HepG2 (cell line): Measurements from ENCODE around the gene RASGRP4. TPM values are rescaled to one million over a fixed set of nuclear protein-coding genes. Genes with fewer than 3 reads are reported as not detected.

Experiments
- ATAC-seq: fragments of 200-7000 bp; cut with Tn5 transposase; 3 replicates; pipeline ENCODE4 v1.9.1; 2020; ENCODE audit warnings: mild to moderate bottlenecking, moderate library complexity
- BruUV-seq: library from RNA; stranded (reverse); fragments of 400-500 nt; replicated peaks from 2 replicates; lab custom pipeline; 2021; lab: Mats Ljungman, UMichigan
- CTCF ChIA-PET: fragments of 300-600 bp; formaldehyde crosslinking; extraction: SDS; loops from one replicate; lab custom pipeline; 2021; ENCODE audit warnings: low total read pairs, inconsistent platforms, low intra/inter-chr PET ratio; lab: Yijun Ruan, JAX
- POLR2A ChIA-PET: fragments of 350-600 bp; sonication (Branson Sonifier 250); formaldehyde crosslinking; loops from one replicate; lab custom pipeline; 2020; ENCODE audit warnings: antibody characterized with exemption, inconsistent platforms; lab: Yijun Ruan, JAX
- DNase-seq: peaks from one replicate; pipeline ENCODE4 v3.0.0-alpha.2; 2015; ENCODE audit warnings: low spot score
- FAIRE-seq: peaks from 3 replicates; lab custom pipeline; 2011; peaks lifted over from hg19 to GRCh38; lab: Jason Lieb, UNC
- H2AFZ ChIP-seq: one replicate; pipeline ENCODE4 v1.6.1; 2011; ENCODE audit warnings: low read length, inconsistent platforms
- H3K27ac ChIP-seq: fragments of 300-600 bp; 3 replicates; pipeline ENCODE4 v1.8.0; 2011; ENCODE audit warnings: mixed run types, mild to moderate bottlenecking, mixed read lengths, low read length, inconsistent platforms; ENCODE audit not compliant: insufficient read depth; ENCODE audit errors: extremely low read length
- H3K27me3 ChIP-seq, 2 experiments: fragments of 200-600 bp in 1 of 2; 2 replicates in 1 of 2; 3 replicates in 1 of 2; pipeline versions ENCODE4 v1.6.0 to v1.8.0; 2011; ENCODE audit warnings: low read length in 2 of 2, mild to moderate bottlenecking in 2 of 2, moderate library complexity in 2 of 2, inconsistent platforms in 1 of 2; ENCODE audit not compliant: insufficient read depth in 2 of 2, control insufficient read depth in 1 of 2
- H3K36me3 ChIP-seq, 2 experiments: fragments of 200-600 bp in 1 of 2; replicated peaks in 1 of 2; 2 replicates in 1 of 2; 3 replicates in 1 of 2; pipeline versions ENCODE4 v1.5.1 to v1.8.0; 2011; ENCODE audit warnings: low read length in 2 of 2, inconsistent platforms in 1 of 2; ENCODE audit not compliant: insufficient read depth in 2 of 2, control insufficient read depth in 1 of 2
- H3K4me1 ChIP-seq: 2 replicates; pipeline ENCODE4 v1.5.1; 2012; ENCODE audit warnings: low read length, inconsistent platforms; ENCODE audit not compliant: insufficient read depth
- H3K4me2 ChIP-seq: 2 replicates; pipeline ENCODE4 v1.6.0; 2011; ENCODE audit warnings: low read depth, low read length, inconsistent platforms
- H3K4me3 ChIP-seq, 3 experiments: fragments of 200-600 bp in 1 of 3; sonication (generic), shearing (Covaris generic) in 1 of 3; replicated peaks in 1 of 3; 2 replicates each; pipeline ENCODE4 v1.5.1; 2011 to 2016; ENCODE audit warnings: low read length in 3 of 3, inconsistent platforms in 2 of 3, low read depth in 2 of 3, mild to moderate bottlenecking in 2 of 3, control low read depth in 1 of 3, mixed read lengths in 1 of 3; ENCODE audit not compliant: insufficient read depth in 1 of 3
- H3K79me2 ChIP-seq: one replicate; pipeline ENCODE4 v1.6.1; 2011; ENCODE audit warnings: low read length, inconsistent platforms; ENCODE audit not compliant: insufficient read depth
- H3K9ac ChIP-seq: 2 replicates; pipeline ENCODE4 v1.6.0; 2011; ENCODE audit warnings: mild to moderate bottlenecking, low read depth, low read length, inconsistent platforms; ENCODE audit not compliant: insufficient read depth
- H3K9me3 ChIP-seq: 2 replicates; pipeline ENCODE4 v1.5.1; 2012; ENCODE audit warnings: mild to moderate bottlenecking, low read length
- H4K20me1 ChIP-seq: 2 replicates; pipeline ENCODE4 v1.6.0; 2011; ENCODE audit warnings: inconsistent platforms, mild to moderate bottlenecking, low read length, moderate library complexity; ENCODE audit not compliant: insufficient read depth
- EHMT2 ChIP-seq: fragments of 200-600 bp; sonication (generic); IDR thresholded peaks from 2 replicates; pipeline ENCODE4 v1.7.0; 2017; ENCODE audit warnings: antibody characterized with exemption, low read depth, low read length, borderline replicate concordance
- FOXM1 ChIP-seq: sonication (generic); formaldehyde crosslinking; IDR thresholded peaks from 2 replicates; pipeline ENCODE4 v1.5.0; 2020; ENCODE audit warnings: missing genetic modification reagents
- HNRNPK ChIP-seq: fragments of 200-400 bp; formaldehyde crosslinking; IDR thresholded peaks from 2 replicates; pipeline ENCODE4 v1.6.1; 2018; ENCODE audit warnings: low read length, low read depth, moderate library complexity, mild to moderate bottlenecking; ENCODE audit not compliant: poor library complexity, severe bottlenecking
- HNRNPLL ChIP-seq: fragments of 200-400 bp; formaldehyde crosslinking; IDR thresholded peaks from 2 replicates; pipeline ENCODE4 v1.6.1; 2017; ENCODE audit warnings: mild to moderate bottlenecking, low read depth, low read length; ENCODE audit not compliant: poor library complexity, severe bottlenecking
- HOXA7 ChIP-seq: sonication (generic); formaldehyde crosslinking; IDR thresholded peaks from 2 replicates; pipeline ENCODE4 v1.8.1; 2022; ENCODE audit warnings: mild to moderate bottlenecking, missing genetic modification reagents, moderate library complexity
- HOXA9 ChIP-seq: sonication (generic); formaldehyde crosslinking; IDR thresholded peaks from 2 replicates; pipeline ENCODE4 v1.8.1; 2022; ENCODE audit warnings: missing genetic modification reagents, mild to moderate bottlenecking, moderate library complexity, borderline replicate concordance
- NFRKB ChIP-seq: fragments of 450-650 bp; IDR thresholded peaks from 2 replicates; pipeline ENCODE4 v1.6.1; 2017
- TRIM22 ChIP-seq: fragments of 450-650 bp; IDR thresholded peaks from 2 replicates; pipeline ENCODE4 v1.6.1; 2017
- ZFP36L1 ChIP-seq: sonication (generic); formaldehyde crosslinking; IDR thresholded peaks from 2 replicates; pipeline ENCODE4 v1.8.0; 2022; ENCODE audit warnings: mild to moderate bottlenecking, missing genetic modification reagents, moderate library complexity
- ZFX ChIP-seq: sonication (generic); formaldehyde crosslinking; IDR thresholded peaks from 2 replicates; pipeline ENCODE4 v1.4.0; 2020; ENCODE audit warnings: mild to moderate bottlenecking, low read depth, missing genetic modification reagents, moderate library complexity
- ZNF816 ChIP-seq: sonication (generic); formaldehyde crosslinking; IDR thresholded peaks from 2 replicates; pipeline ENCODE4 v1.8.0; 2022; ENCODE audit warnings: missing genetic modification reagents, mild to moderate bottlenecking, borderline replicate concordance
- WGBS: methylation state at CpG from one replicate; pipeline ENCODE4 v1.1.6; 2017; ENCODE audit warnings: low lambda C conversion rate; 5-methylcytosine and 5-hydroxymethylcytosine counted together
- in situ Hi-C: cut with HindIII; loops from 2 replicates; pipeline ENCODE4 v1.10.0; 2017; ENCODE audit warnings: low pct_unique_long_range_greater_than_20kb; ENCODE audit not compliant: extremely low pct_ligation_motif_present
- intact Hi-C: fragments of 100-400 bp; cut with micrococcal nuclease; formaldehyde crosslinking; loops from one replicate; pipeline ENCODE4 v1.10.0; 2022; ENCODE audit not compliant: unreplicated experiment
- polyA plus RNA-seq, 8 experiments: library from polyadenylated mRNA; depleted of rRNA in 3 of 8; stranded (reverse) in 7 of 8; unstranded in 1 of 8; fragments of >200 nt; fragmentation: Illumina TruSeq in 4 of 8; extraction: Trizol in 4 of 8; gene quantifications; 2 replicates each; pipeline versions ENCODE4 v1.2.1 to v1.2.3, GENCODE V29; 2011 to 2016; ENCODE audit warnings: low read depth in 4 of 8, missing spikeins in 1 of 8, mixed read lengths in 1 of 8; ENCODE audit not compliant: insufficient read depth in 1 of 8
- total RNA-seq, 5 experiments: library from RNA; depleted of rRNA; stranded (reverse); fragments of >200 nt; fragmentation: Illumina TruSeq; extraction: Trizol; gene quantifications; 2 replicates each; pipeline ENCODE4 v1.2.3, GENCODE V29; 2016; ENCODE audit warnings: low read depth in 1 of 5

Gene RASGRP4
- total and polyA plus RNA-seq, 2 of the 13 experiments (the other 11 are each of a cell fraction or from before 2014, with no cell fraction given), result not detected

- Histone ChIP-seq H3K4me3 (no peak overlapping the region), H3K9me3 (no peaks in the 10 kb centered on the region), H3K9ac (no peak overlapping the region), H3K4me2 (no peak overlapping the region), H3K27ac (no peak overlapping the region), H2AFZ (no peak overlapping the region), H3K4me1 (peaks cover 8% of the 10 kb centered on the region), H3K27me3 (peaks cover 0 to 6% of the 10 kb centered on the region in 2 experiments; a peak in 3 of 5 replicates), H3K36me3 (peaks cover 22 to 44% of the 10 kb centered on the region in 2 experiments), H4K20me1 (peaks cover 4% of the 10 kb centered on the region; the same call in 1 of the 2 replicates), H3K79me2 (no peaks in the 10 kb centered on the region)
- CTCF ChIA-PET, result no interaction called here
- DNase-seq (no peak), FAIRE-seq (no peak), ATAC-seq (no peak)
- no peak for TF ChIP-seq EHMT2
- no peak for TF ChIP-seq HNRNPK
- TF ChIP-seq ZFP36L1 (CRISPR knock-in tag), result no peak
- TF ChIP-seq HOXA9 (CRISPR knock-in tag), result no peak
- no peak for TF ChIP-seq HNRNPLL
- TF ChIP-seq FOXM1 (CRISPR knock-in tag), result no peak
- no peak for TF ChIP-seq HOXA7 (CRISPR knock-in tag)
- no peak for TF ChIP-seq NFRKB
- no peak for TF ChIP-seq TRIM22
- TF ChIP-seq ZNF816, result no peak
- no peak for TF ChIP-seq ZFX
- intact Hi-C loops (no loop called here), in situ Hi-C loops (no loop called here)
- 100% methylated on average over 1 of the region's 2 CpGs for WGBS
- POLR2A ChIA-PET, result interaction anchor here (2.5 kb wide), 1 partner anchor 9 kb away, joined by 15 read pairs; the partner anchor contains the start of gene PSMD8
- no TSS peak for BruUV-seq
Observed at GRCh38 chr19:38383743-38384142, 42.3 kb downstream of the RASGRP4 start.
